GM12874 (cell line): ENCODE results near the gene CIAPIN1.

ENCODE experiments used
- TF ChIP-seq, protein P1 (sequence below): IDR thresholded peaks from 2 replicates; pipeline ENCODE4 v1.5.1; 2011; ENCODE audit warnings: low read depth, mild to moderate bottlenecking, control low read depth, low read length, moderate library complexity; ENCODE audit not compliant: insufficient read depth

CIAPIN1 gene

GRCh38 chr16:57484515-57485005, 37.4 kb upstream of the CIAPIN1 start:
- TF ChIP-seq, protein P1, sequence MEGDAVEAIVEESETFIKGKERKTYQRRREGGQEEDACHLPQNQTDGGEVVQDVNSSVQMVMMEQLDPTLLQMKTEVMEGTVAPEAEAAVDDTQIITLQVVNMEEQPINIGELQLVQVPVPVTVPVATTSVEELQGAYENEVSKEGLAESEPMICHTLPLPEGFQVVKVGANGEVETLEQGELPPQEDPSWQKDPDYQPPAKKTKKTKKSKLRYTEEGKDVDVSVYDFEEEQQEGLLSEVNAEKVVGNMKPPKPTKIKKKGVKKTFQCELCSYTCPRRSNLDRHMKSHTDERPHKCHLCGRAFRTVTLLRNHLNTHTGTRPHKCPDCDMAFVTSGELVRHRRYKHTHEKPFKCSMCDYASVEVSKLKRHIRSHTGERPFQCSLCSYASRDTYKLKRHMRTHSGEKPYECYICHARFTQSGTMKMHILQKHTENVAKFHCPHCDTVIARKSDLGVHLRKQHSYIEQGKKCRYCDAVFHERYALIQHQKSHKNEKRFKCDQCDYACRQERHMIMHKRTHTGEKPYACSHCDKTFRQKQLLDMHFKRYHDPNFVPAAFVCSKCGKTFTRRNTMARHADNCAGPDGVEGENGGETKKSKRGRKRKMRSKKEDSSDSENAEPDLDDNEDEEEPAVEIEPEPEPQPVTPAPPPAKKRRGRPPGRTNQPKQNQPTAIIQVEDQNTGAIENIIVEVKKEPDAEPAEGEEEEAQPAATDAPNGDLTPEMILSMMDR = no peak

GRCh38 chr16:57483725-57484514, 36.7 kb upstream of the CIAPIN1 start:
- TF ChIP-seq, protein P1 = no peak

DNA sequence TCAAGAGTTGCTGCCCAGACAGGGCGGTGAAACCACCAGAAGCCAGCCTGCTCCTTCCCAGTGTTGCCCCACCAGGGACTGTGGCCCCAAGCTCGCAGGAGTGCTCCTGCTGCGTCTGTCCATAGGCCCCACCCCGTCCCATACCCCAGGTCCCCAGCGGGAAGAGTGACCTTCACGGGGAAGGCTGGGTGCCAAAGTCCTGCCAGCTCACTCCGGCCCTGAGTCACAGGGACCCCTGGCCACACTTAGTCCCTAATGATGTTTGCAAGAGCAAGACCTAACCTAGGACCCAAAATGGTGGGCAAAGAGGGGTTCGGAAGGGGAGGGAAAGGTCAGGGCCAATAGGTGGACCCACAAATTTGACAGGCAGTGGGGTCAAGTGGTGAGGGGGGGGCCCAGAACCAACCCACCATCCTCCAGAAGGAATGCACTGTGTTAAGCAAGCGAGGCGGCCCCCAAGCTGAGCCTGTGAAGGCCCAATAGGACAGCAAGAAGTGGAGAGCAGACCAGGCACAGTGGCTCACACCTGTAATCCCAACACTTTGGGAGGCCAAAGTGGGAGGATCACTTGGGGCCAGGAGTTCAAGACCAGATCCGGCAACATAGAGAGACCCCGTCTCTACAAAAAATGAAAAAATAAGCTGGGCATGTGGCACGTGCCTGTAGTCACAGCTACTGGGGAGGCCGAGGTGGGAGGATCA, 35.8 kb upstream of the CIAPIN1 start:
- TF ChIP-seq, protein P1 = no peak

- TF ChIP-seq, protein P1 = no peak
Observed at GRCh38 chr16:57481421-57481820, 34.2 kb upstream of the CIAPIN1 start.

DNA sequence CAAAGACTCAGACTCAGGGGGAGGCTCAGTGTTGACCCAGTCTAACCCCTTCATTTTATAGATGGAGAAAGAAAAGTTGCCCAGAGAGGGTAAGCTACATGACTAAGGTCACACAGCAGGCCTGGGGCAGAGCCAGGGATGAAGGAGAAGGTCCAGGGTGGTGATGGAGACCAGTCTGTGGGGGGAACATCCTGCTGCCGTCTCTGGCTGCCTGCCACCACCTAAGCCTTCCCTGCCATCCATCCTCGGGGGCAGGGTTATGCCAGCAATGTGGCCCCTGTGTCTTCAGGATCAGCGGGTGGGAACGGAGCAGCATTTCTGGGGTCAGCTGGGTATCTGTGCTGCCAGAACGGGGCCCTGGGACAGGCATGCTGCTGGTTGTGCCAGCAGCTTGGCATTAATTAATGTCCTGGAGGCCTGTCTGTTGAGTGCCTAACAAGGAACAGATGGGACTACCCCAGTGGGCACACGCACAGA, 33.6 kb upstream of the CIAPIN1 start:
- TF ChIP-seq, protein P1 = no peak

GRCh38 chr16:57479976-57480753, 33.0 kb upstream of the CIAPIN1 start:
- TF ChIP-seq, protein P1 = no peak
